C4-2B (cell line): ENCODE data around the gene CLIP2.
"Not testable (repeated sequence)": the region's sequence is repeated elsewhere in the genome, so short reads cannot be mapped to it uniquely, and the experiment has no call there.

Source experiments
- CTCF ChIP-seq: fragments of 450-650 bp; conservative IDR thresholded peaks from 2 replicates; pipeline ENCODE4 v1.5.1; 2017; ENCODE audit warnings: mild to moderate bottlenecking
- ZFX ChIP-seq: fragments of 450-650 bp; IDR thresholded peaks from 2 replicates; pipeline ENCODE4 v1.6.1; 2017

GRCh38 chr7:74384854-74385253 is 95.6 kb downstream of the CLIP2 start:
- not testable (repeated sequence) for TF ChIP-seq CTCF, ZFX
